ENCODE data around the gene GLTP. TPM values are rescaled to one million over a fixed set of nuclear protein-coding genes. Genes with fewer than 3 reads are reported as not detected.
"Not testable (repeated sequence)": the region's sequence is repeated elsewhere in the genome, so short reads cannot be mapped to it uniquely, and the experiment has no call there.

The GLTP gene
- total RNA-seq, 2 donors from 2014 or later = 42.4 to 48.9 TPM

DNA sequence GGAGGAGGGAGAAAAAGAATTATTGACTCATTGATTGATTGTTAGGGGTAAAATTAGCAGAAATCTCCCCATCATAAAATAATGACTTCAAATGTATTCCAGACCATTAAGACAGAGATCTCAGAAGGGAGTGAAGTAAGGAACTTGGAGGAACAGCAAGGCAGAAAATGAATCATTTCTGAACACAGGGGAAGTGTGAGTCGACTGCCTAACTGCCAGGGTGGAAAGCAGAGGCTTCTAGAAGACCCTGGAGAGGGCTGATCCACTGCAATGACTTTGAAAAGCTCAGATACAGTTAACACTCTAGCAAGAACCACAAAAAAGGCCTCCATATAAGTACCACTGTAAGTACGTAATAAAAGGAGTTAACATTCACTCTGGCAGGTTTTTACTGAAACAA is 9.7 kb downstream of the GLTP start:
- Histone ChIP-seq H3K4me3 (no peak overlapping the region), H3K27ac (no peak overlapping the region), H3K4me1 (ENCODE audit: control insufficient read depth in 1 of 2, low read depth in 2 of 2) (peaks cover 0 to 8% of the 10 kb centered on the region in 2 donors), H3K27me3 (replicated peaks; ENCODE audit: insufficient read depth) (no peaks in the 10 kb centered on the region), H3K36me3 (no peaks in the 10 kb centered on the region), H3K9me3 (no peaks in the 10 kb centered on the region)
- DNase-seq (ENCODE audit: low spot score) (no peak), ATAC-seq (ENCODE audit: insufficient number of reproducible peaks, low FRiP score, low read depth) (no peak)
- TF ChIP-seq, protein P1, sequence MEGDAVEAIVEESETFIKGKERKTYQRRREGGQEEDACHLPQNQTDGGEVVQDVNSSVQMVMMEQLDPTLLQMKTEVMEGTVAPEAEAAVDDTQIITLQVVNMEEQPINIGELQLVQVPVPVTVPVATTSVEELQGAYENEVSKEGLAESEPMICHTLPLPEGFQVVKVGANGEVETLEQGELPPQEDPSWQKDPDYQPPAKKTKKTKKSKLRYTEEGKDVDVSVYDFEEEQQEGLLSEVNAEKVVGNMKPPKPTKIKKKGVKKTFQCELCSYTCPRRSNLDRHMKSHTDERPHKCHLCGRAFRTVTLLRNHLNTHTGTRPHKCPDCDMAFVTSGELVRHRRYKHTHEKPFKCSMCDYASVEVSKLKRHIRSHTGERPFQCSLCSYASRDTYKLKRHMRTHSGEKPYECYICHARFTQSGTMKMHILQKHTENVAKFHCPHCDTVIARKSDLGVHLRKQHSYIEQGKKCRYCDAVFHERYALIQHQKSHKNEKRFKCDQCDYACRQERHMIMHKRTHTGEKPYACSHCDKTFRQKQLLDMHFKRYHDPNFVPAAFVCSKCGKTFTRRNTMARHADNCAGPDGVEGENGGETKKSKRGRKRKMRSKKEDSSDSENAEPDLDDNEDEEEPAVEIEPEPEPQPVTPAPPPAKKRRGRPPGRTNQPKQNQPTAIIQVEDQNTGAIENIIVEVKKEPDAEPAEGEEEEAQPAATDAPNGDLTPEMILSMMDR (IDR thresholded peaks at IDR 0.05) = no peak

DNA sequence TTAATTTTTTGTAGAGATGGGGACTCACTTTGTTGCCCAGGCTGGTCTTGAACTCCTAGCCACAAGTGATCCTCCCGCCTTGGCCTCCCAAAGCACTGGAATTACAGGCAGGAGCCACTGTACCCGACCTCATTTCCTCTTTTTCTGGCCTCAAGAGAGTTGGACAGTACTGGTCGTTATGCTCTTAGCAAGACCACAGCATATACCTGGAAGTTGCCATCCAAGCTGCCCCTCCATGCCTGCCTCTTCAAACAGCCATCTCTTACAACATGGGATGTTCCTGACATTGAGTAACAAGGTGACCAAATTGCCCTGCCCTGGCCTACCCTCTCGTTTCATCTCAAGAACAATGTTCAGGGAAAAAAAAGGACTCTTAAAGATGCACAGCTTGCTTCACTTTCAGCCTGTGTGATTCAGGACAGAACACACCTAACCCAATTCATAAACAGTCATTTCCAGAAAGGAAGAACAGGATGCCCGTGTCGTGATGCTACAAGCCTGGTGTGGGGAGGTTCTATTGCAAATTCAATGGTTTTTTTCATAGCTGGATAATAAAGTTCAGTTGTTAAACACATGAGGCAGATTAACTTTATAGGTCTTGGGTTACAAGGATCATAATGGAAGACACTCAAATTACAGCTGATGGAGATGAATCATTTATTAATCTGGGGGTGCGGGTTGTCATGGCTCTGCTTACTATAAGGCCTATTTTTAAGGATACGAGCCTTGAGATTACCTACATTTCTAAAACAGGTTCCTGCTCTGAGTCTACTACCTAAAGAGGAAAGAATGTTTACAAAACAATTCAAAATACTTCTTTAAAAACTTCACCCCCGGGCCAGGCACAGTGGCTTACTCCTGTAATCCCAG is 11.9 kb downstream of the GLTP start:
- TF ChIP-seq, protein P1 (IDR thresholded peaks at IDR 0.05) = no peak
- DNase-seq (ENCODE audit: low spot score) (no peak), ATAC-seq (ENCODE audit: insufficient number of reproducible peaks, low FRiP score, low read depth) (no peak)
- Histone ChIP-seq H3K4me1 (ENCODE audit: control insufficient read depth in 1 of 2, low read depth in 2 of 2) (peaks cover 5 to 24% of the 10 kb centered on the region in 2 donors), H3K9me3 (no peaks in the 10 kb centered on the region), H3K27ac (no peak overlapping the region), H3K4me3 (no peak overlapping the region), H3K36me3 (no peaks in the 10 kb centered on the region), H3K27me3 (replicated peaks; ENCODE audit: insufficient read depth) (no peaks in the 10 kb centered on the region)

DNA sequence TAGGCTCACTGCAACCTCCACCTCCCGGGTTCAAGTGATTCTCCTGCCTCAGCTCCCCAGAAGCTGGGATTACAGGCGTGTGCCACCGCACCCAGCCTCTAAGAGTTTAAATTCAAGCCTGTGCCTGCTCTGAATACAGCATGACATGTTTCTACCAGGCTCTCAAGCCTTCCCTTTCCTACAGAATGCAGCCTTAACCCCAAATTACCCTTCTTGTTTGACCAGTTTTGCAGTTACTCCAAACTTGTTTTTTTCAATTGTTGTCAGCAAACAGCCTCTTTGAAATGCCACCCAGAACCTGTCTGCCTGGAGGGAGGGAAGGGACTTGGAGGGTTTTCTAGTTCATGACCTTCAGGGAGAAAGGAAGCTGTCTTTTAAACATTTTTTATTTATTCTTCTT is 15.4 kb downstream of the GLTP start:
- Histone ChIP-seq H3K4me3 (no peak overlapping the region), H3K36me3 (peaks cover 6% of the 10 kb centered on the region), H3K27ac (no peak overlapping the region), H3K27me3 (replicated peaks; ENCODE audit: insufficient read depth) (no peaks in the 10 kb centered on the region), H3K9me3 (no peaks in the 10 kb centered on the region), H3K4me1 (ENCODE audit: control insufficient read depth in 1 of 2, low read depth in 2 of 2) (peaks cover 5 to 24% of the 10 kb centered on the region in 2 donors)
- no peak for DNase-seq (ENCODE audit: low spot score)
- TF ChIP-seq, protein P1 (IDR thresholded peaks at IDR 0.05) = no peak
- no peak for ATAC-seq (ENCODE audit: insufficient number of reproducible peaks, low FRiP score, low read depth)

DNA sequence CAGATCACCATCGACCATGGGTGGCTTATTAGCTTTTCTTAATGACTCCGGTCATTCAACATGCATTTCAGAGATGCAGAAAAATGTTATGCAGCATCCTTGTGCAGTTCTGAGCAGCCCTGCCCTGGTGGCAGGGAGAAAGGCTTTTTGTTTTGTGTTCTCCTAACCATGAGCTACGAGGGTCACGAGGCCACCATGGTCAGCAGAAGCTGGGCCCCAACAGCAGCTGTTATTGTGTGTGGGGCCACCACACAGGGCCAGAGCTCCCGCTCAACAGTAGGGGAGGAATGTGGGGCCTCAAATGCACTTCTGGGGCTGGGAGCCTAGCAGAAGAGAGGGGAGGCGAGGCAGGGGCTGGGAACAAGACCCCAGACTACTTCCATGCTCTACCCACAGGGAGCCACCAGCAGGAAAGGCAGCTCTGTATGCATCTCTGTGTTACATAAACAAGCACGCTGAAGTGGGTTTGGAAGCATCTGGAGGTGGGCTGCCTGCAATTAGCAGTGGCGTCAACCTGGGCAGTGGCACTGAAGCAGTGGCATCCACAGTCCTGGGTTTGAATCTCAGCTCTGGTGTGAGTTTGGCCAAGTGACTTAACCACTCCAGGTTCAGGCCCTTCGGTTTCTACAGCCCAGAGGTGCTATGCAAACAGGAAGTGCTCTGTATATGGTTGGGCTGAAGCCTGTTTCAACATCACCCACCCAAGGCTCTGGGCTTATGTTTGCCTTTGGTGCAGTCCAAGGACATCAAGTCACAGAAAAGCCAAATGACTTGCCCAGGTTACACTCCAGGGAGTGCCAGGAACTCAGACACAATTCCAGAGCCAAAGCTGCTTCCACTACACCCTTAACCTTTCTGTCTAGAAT is 16.3 kb downstream of the GLTP start:
- DNase-seq (ENCODE audit: low spot score) (no peak), ATAC-seq (ENCODE audit: insufficient number of reproducible peaks, low FRiP score, low read depth) (peak; percentile 28)
- Histone ChIP-seq H3K27me3 (replicated peaks; ENCODE audit: insufficient read depth) (no peaks in the 10 kb centered on the region), H3K36me3 (peaks cover 6% of the 10 kb centered on the region), H3K4me1 (ENCODE audit: control insufficient read depth in 1 of 2, low read depth in 2 of 2) (peaks cover 5 to 20% of the 10 kb centered on the region in 2 donors), H3K27ac (peak overlapping the region in 1 of 2 donors; percentile 9), H3K4me3 (no peak overlapping the region), H3K9me3 (no peaks in the 10 kb centered on the region)
- TF ChIP-seq, protein P1 (IDR thresholded peaks at IDR 0.05) = no peak

DNA sequence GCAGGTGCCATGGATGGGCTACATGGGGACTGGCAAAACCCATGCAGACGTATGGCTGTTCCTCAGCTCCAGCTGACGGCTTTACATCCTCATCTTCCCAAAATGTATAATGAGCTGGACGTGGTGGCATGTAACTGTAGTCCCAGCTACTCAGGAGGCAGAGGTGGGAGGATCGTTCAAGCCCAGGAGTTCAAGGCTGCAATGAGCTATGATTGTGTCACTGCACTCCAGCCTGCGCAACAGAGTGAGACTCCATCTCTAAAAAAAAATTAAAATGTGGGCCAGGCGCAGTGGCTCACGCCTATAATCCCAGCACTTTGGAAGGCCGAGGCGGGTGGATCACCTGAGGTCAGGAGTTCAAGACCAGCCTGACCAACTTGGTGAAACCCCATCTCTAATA is 17.9 kb downstream of the GLTP start:
- H3K9me3 ChIP-seq; DNase-seq (ENCODE audit: low spot score); H3K4me3 ChIP-seq; H3K27me3 ChIP-seq (replicated peaks; ENCODE audit: insufficient read depth); ATAC-seq (ENCODE audit: insufficient number of reproducible peaks, low FRiP score, low read depth); H3K27ac ChIP-seq: not testable (repeated sequence)
- Histone ChIP-seq H3K4me1 (ENCODE audit: control insufficient read depth in 1 of 2, low read depth in 2 of 2) (peaks cover 5 to 16% of the 10 kb centered on the region in 2 donors), H3K36me3 (peaks cover 12% of the 10 kb centered on the region)

Measured in thoracic aorta (tissue), 2 donors.